HepG2 (cell line): ENCODE data around the gene PIP4K2B. TPM values are rescaled to one million over a fixed set of nuclear protein-coding genes. Genes with fewer than 3 reads are reported as not detected.
A peak's percentile ranks its signal among the peaks of the same experiment; 100 is the strongest.

Source experiments
- ADNP ChIP-seq: sonication (generic); formaldehyde crosslinking; IDR thresholded peaks from 2 replicates; pipeline ENCODE4 v1.4.0; 2020; ENCODE audit warnings: missing genetic modification reagents
- GFI1 ChIP-seq: sonication (generic); formaldehyde crosslinking; IDR thresholded peaks from 2 replicates; pipeline ENCODE4 v1.5.0; 2020; ENCODE audit warnings: missing genetic modification reagents, mild to moderate bottlenecking, borderline replicate concordance
- JDP2 ChIP-seq: sonication (generic); formaldehyde crosslinking; IDR thresholded peaks from 2 replicates; pipeline ENCODE4 v1.8.1; 2022; ENCODE audit warnings: missing genetic modification reagents, borderline replicate concordance
- MED8 ChIP-seq: sonication (generic); formaldehyde crosslinking; IDR thresholded peaks from 2 replicates; pipeline ENCODE4 v1.8.1; 2023; ENCODE audit warnings: mild to moderate bottlenecking, missing genetic modification reagents; ENCODE audit not compliant: insufficient replicate concordance
- MLXIP ChIP-seq: sonication (generic); formaldehyde crosslinking; IDR thresholded peaks from 2 replicates; pipeline ENCODE4 v1.9.0; 2021; ENCODE audit warnings: missing genetic modification reagents, borderline replicate concordance
- RAD21 ChIP-seq: fragments of 450-650 bp; formaldehyde crosslinking; IDR thresholded peaks from 2 replicates; pipeline ENCODE4 v1.5.0; 2020; ENCODE audit warnings: mild to moderate bottlenecking
- RFX3 ChIP-seq: IDR thresholded peaks from 2 replicates; pipeline ENCODE4 v1.6.1; 2016; ENCODE audit warnings: missing biosample characterization, missing genetic modification reagents
- TRAFD1 ChIP-seq: sonication (generic); formaldehyde crosslinking; IDR thresholded peaks from 2 replicates; pipeline ENCODE4 v1.5.1; 2020; ENCODE audit warnings: missing genetic modification reagents, mild to moderate bottlenecking, borderline replicate concordance
- ZFAT ChIP-seq: sonication (generic); formaldehyde crosslinking; conservative IDR thresholded peaks from 2 replicates; pipeline ENCODE4 v1.8.1; 2023; ENCODE audit warnings: missing genetic modification reagents, inconsistent platforms
- ZHX1 ChIP-seq: sonication (generic); formaldehyde crosslinking; IDR thresholded peaks from 2 replicates; pipeline ENCODE4 v1.8.1; 2022; ENCODE audit warnings: low read depth, mild to moderate bottlenecking, missing genetic modification reagents
- polyA plus RNA-seq, 8 experiments: library from polyadenylated mRNA; depleted of rRNA in 3 of 8; stranded (reverse) in 7 of 8; unstranded in 1 of 8; fragments of >200 nt; fragmentation: Illumina TruSeq in 4 of 8; extraction: Trizol in 4 of 8; gene quantifications; 2 replicates each; pipeline versions ENCODE4 v1.2.1 to v1.2.3, GENCODE V29; 2011 to 2016; ENCODE audit warnings: low read depth in 4 of 8, missing spikeins in 1 of 8, mixed read lengths in 1 of 8; ENCODE audit not compliant: insufficient read depth in 1 of 8
- total RNA-seq, 5 experiments: library from RNA; depleted of rRNA; stranded (reverse); fragments of >200 nt; fragmentation: Illumina TruSeq; extraction: Trizol; gene quantifications; 2 replicates each; pipeline ENCODE4 v1.2.3, GENCODE V29; 2016; ENCODE audit warnings: low read depth in 1 of 5
- TF ChIP-seq, protein P1 (sequence below): sonication (generic); formaldehyde crosslinking; IDR thresholded peaks from 2 replicates; pipeline ENCODE4 v1.4.0; 2020; ENCODE audit warnings: missing genetic modification reagents
- TF ChIP-seq, protein P2 (sequence below): sonication (generic); formaldehyde crosslinking; IDR thresholded peaks from 2 replicates; pipeline ENCODE4 v1.5.1; 2020; ENCODE audit warnings: mild to moderate bottlenecking, missing genetic modification reagents, borderline replicate concordance
- TF ChIP-seq, protein P3 (sequence below): IDR thresholded peaks from 2 replicates; pipeline ENCODE4 v1.6.1; 2016

The PIP4K2B gene
- total and polyA plus RNA-seq, 2 of the 13 experiments (the other 11 are each of a cell fraction or from before 2014, with no cell fraction given) = 20.4 to 54.0 TPM

DNA sequence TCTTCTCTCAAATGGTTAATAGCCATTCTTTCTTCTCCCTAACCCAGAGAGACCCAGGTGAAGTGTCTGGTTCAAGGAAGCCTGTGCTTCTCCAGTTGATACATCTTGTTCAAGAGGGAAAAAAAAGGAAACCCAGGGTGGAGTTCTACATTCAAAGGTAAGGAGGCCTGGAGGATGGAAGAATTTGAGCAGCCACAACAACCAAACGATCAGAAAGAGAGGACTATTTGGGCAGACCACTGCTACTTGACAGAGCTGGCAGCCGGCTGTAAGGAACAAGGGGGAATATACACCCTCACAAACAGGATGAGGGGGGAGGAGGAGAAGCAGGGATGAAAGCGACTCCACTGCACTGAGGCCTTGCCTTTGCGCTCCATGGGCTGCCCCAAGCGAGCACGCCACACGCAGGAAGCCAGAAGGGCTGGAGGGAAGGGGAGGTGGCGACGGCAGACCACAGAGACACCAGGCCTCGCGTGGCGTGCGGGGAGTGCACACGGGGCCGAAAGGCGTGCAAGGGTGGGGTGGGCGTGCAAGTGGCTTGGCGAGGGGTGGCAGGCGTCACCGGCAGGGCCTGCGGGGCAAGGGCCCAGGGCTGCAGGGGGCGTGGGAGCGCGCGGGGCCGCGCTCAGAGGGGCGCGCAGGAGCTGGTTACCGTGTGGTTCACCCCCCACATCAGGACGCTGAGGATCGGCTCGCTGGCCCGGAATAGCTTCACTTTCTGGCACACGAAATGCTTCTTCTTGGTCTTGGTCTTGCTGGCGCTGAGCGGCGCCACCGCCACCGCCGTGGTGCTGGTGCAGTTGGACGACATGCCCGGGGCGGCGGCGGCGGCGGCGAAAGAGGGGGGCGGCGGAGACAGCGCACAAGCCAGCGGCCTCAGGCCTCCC lies 499 bp downstream of the PIP4K2B start (continued):
- TF ChIP-seq ZHX1 (CRISPR knock-in tag) (peak; percentile 65; the same call in 1 of the 2 replicates), ADNP (CRISPR knock-in tag) (no peak), MED8 (CRISPR knock-in tag) (no peak), MLXIP (CRISPR knock-in tag) (no peak), ZFAT (CRISPR knock-in tag) (no peak), RFX3 (CRISPR knock-in tag) (no peak), RAD21 (0 out of 2 replicates have a peak, but pooled peaks have one; percentile 33), GFI1 (CRISPR knock-in tag) (no peak), JDP2 (no peak; the same call in 1 of the 2 replicates), TRAFD1 (CRISPR knock-in tag) (no peak)
- TF ChIP-seq, protein P1, sequence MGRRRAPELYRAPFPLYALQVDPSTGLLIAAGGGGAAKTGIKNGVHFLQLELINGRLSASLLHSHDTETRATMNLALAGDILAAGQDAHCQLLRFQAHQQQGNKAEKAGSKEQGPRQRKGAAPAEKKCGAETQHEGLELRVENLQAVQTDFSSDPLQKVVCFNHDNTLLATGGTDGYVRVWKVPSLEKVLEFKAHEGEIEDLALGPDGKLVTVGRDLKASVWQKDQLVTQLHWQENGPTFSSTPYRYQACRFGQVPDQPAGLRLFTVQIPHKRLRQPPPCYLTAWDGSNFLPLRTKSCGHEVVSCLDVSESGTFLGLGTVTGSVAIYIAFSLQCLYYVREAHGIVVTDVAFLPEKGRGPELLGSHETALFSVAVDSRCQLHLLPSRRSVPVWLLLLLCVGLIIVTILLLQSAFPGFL (CRISPR knock-in tag) = no peak
- TF ChIP-seq, protein P2, sequence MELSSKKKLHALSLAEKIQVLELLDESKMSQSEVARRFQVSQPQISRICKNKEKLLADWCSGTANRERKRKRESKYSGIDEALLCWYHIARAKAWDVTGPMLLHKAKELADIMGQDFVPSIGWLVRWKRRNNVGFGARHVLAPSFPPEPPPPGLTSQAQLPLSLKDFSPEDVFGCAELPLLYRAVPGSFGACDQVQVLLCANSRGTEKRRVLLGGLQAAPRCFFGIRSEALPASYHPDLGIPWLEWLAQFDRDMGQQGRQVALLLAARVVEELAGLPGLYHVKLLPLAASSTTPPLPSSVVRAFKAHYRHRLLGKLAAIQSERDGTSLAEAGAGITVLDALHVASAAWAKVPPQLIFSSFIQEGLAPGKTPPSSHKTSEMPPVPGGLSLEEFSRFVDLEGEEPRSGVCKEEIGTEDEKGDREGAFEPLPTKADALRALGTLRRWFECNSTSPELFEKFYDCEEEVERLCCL (CRISPR knock-in tag) = 0 out of 2 replicates have a peak, but pooled peaks have one; percentile 33
- TF ChIP-seq, protein P3, sequence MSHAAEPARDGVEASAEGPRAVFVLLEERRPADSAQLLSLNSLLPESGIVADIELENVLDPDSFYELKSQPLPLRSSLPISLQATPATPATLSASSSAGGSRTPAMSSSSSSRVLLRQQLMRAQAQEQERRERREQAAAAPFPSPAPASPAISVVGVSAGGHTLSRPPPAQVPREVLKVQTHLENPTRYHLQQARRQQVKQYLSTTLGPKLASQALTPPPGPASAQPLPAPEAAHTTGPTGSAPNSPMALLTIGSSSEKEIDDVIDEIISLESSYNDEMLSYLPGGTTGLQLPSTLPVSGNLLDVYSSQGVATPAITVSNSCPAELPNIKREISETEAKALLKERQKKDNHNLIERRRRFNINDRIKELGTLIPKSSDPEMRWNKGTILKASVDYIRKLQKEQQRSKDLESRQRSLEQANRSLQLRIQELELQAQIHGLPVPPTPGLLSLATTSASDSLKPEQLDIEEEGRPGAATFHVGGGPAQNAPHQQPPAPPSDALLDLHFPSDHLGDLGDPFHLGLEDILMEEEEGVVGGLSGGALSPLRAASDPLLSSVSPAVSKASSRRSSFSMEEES (CRISPR knock-in tag) = no peak
